ENCODE measurements around the gene MBD3L2.
"Not testable (repeated sequence)": the region's sequence is repeated elsewhere in the genome, so short reads cannot be mapped to it uniquely, and the experiment has no call there.

DNA sequence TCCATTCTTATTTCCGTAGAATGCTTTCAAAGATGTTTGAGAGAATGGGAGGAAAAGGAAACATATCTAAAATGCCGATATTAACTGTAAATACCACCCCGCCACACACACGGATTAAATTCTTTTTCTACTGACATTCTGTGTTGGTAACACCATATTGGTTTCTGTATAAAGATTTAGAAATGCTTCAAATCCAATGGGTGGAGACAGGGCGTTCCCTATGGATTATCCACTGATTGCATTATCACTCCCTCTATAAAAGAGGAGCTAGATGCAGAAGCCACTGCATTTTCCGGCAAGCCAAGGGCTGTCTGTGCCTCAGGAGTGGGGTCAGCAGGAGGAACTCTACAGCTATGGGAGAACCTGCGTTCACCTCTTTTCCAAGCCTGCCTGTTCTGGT lies at the start of gene MBD3L2:
- not testable (repeated sequence) for TF ChIP-seq POLR2A (IDR thresholded peaks at IDR 0.05; ENCODE audit: low read depth, low read length); TAF1 (IDR thresholded peaks at IDR 0.05; ENCODE audit: borderline replicate concordance, low read depth, low read length); POLR2AphosphoS5 (IDR thresholded peaks at IDR 0.05; ENCODE audit: low read depth, low read length)
